ENCODE data around the gene MEF2B.
A peak's percentile ranks its signal among the peaks of the same experiment; 100 is the strongest.

The MEF2B gene

GRCh38 chr19:19170053-19170872, at the start of gene MEF2B:
Gene MEF2B (minus strand): TSS chr19:19170263. CDS start chr19:19150735, 19,528 bp downstream.
- peak in 1 of 2 experiments; percentile 82 for DNase-seq

DNA sequence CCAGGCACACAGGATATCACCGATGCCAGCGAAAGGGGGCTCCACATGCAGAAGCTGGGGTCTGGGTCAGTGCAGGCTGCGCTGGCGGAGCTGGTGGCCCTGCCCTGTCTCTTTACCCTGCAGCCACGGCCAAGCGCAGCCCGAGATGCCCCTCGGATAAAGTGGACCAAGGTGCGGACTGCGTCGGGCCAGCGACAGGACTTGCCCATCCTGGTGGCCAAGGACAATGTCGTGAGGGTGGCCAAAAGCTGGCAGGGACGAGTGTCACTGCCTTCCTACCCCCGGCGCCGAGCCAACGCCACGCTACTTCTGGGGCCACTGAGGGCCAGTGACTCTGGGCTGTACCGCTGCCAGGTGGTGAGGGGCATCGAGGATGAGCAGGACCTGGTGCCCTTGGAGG, 48.8 kb upstream of the MEF2B start:
- no peak for DNase-seq

DNA sequence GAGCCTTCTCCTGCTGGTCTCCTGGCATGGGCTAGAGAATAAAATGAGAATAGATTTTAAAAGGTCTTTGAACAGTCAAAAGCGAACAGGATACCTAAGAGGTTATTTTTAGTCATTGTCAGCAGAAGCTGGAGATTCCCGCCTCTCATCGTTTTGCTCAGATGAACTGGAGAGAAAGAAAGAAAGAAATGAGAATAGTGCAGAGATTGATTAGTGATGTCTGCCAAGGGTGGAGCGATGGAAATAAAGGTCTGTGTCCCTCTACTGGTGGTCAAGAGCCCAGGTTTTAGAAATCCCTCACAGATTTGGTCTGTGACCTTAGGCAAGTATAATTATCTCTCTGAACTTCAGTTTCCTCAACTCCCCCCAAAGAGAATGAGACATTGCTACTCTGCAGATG, 47.0 kb upstream of the MEF2B start:
- peak in 1 of 2 experiments; percentile 62 for DNase-seq

GRCh38 chr19:19215792-19216191, 45.7 kb upstream of the MEF2B start:
- DNase-seq: no peak

DNA sequence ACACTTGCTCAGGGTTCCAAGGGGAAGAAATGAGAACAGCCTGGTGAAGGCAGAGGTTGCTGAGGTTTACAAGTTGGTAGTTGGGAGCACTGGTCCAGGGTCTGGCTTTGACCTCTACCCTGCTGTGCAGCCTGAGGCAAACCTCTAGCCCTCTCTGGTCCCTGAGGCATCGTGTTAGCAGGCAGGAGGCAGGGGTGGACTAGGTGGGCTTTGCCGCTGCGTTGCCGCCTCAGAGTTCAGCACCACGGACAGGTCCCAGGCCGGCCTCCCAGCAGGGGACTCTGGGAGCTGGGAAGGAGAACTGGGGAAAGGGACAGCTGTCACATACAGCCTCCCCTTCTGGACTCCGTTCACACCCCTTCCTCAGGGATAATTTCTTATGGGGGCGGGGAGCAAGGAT, 44.8 kb upstream of the MEF2B start:
- no peak for DNase-seq

DNA sequence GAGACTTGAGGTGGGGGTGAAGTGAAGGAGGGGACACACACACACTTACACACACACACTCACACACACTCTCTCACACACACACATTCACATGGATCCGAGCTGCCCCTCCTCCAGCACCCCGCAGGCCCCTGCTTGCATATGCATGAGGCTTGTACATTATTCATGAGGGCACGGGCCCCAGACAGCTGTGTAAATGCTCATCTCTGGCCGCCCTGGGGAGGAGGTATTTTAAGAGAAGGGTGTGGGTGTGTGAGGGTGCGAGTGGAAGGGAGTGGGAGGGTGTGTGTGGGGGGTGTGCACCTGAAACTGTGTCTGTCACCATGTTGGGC, 44.1 kb upstream of the MEF2B start:
- DNase-seq: no peak

- no peak for DNase-seq
Measured at GRCh38 chr19:19213426-19214158, 43.5 kb upstream of the MEF2B start.

GRCh38 chr19:19212916-19213315, 42.9 kb upstream of the MEF2B start:
- DNase-seq: no peak

DNA sequence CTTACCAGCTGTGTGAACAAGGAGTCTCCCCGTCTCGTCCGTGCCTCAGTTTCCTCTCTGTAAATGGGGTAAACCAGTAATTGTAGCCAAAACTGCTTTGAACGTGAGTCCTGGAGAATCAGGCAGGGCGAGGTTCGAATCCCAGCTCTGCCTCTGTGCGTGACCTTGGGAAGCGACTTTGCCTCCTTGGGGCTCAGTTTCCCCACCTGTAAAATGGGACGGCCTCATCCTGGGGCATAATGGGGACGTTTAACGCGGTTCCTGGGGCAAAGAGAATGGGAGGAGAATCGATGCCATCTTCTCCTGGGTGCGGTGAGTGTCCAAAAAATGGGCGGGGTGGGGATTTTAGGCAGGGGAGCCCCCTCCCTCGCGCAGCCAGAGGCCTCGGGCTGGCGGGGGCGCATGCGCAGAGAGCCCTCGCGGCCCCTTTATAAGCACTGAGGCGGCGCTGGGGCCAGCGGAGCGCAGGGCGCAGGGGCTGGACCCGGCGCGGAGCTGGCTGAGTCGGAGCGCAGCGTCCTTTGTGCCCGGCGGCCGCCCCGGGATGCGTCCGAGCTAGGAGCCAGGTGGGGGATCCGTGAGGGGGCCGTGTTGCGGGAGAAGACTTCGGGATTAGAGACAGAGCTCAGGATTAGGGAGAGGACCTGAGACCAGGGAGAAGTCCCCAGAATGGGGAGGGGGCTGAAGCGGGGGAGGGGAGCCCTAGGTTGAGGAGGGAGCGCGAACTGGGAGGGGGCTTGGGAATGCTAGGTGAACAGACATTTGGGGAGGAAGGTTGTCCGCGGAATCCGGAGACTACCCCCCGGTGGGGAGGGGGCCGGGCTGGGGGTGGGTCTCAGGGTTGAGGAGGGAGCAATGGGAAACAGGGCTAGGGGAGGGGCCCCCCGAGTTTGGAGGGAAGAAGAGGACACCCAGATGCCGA, 41.7 kb upstream of the MEF2B start, which contains the start of gene NCAN:
NCAN (plus strand) TSS at position 460 of the 922 bp plus-strand sequence. CDS start 4,996 bp downstream, outside the sequence.
- no peak for DNase-seq

DNA sequence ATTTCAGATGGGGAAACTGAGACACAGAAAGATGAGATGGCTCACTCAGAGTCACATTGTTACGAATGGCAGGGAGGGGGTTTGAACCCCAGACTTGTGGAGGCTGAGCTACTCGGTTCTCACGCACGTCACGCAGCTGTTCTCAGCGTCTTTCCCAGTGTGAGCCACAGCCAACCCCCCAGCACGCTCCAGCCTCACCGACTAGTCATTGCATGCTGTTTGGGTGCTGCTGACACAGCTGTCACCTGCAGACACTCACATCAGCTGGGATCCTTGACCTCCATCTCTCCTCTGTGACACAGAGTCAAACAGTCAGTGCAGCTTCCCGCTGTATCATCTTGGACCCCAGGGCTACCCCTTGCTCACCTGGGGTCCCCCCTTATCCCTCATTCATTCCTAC, 39.3 kb upstream of the MEF2B start:
- no peak for DNase-seq

DNA sequence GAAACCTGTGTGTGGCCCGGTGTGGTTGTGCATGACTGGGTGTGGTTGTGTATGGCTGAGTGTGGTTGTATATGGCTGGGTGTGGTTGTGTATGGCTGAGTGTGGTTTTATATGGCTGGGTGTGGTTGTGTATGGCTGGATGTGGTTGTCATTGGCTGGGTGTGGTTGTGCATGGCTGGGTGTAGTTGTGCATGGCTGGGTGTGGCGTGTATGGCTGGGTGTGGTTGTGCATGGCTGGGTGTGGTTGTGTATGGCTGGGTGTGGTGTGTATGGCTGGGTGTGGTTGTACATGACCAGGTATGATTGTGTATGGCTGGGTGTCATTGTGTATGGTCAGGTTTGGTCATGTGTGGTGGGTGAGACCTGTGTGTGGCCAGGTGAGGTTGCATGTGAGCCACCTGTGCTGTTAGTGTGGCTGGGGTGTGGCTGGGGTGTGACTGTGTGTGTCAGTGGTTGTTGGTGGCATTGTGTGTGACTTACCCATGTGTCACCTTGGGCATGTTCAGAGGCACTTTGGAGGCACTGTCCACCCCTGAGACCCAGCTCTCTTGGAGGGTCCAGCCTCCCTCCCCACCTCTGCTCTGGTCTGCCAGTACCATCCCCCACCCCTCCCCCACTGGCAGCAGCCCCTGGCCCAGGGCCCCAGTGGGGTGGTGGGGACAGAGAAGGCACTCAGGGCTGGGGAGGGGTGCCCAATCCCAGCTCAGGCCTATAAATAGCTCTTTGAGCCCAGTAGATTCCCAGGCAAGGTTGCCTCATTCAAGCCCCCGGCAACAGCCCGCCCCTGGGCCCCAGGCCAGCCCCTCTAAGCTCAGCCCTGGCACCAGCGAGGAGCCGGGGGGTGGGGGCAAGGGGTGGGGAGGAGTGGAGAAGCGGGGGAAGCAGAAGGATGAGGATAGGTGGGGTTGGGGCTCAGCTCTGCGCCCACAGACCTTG, 37.8 kb upstream of the MEF2B start:
- DNase-seq: peak in 1 of 2 experiments; percentile 26

DNA sequence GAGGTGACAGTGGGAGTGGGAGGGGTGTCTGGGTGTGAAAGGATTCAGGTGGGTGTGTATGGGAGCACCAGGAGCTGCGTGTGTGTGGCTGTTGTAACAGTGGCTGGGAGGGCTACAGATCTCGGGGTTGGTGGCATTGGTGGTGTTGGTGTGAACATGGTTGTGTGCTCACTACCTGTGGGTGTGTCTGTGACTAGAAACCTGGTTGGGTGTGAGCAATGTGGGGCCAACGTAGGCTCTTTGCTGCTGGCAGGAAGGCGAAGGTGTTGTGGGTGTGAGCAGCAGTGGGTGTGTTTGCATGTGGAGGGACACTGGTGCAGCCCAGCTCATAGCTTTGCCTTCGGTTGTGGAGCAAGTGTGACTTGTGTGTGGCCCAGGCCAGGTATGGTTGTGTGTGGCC, 36.9 kb upstream of the MEF2B start:
- DNase-seq: no peak

DNA sequence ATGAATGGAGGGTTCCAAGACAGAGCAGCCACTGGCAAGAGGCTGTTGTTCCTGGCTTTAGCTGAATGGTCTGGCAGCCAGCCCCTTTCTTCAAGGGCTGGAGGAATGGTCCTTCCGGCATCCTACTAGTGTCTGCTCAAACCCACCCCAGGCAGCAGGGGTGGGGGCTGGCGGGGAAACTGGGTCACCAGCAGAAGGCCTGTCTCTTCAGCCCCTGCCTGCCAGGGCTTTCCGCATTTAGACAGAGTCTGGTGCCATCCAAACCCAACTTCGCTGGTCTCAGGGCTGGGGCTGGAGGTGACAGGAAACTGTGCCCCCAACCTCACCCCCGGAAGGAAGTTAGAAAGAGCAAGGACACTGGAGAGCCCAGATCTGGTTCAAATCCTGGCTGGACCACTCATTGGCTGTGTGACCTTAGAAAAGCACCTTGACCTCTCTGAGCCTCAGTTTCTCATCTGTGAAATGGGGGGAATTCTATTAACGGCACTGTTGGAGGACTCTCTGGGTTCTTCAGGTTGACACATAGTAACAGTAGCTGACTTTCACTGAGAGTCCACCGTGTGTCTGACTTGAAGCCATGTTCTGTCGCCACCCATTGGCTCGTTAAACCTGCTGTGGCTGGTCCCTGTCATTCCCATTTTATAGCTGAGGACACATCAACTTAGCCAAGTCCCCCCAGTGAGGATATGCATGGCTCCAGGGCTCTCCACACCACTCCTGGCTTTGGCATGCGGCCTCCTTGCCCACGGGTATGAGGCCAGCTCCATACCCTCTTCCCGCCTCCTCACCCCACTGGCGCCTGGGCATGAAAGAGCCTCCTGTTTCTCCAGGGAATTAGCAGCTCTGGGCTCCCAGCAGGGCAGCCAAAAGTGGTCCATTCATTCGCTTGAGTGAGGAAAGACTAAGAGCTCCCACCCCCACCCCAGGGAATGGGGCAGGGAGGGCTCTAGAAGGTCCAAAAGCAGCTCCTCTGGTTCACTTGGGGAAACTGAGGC, 35.6 kb upstream of the MEF2B start:
- no peak for DNase-seq

- DNase-seq: no peak
Measured at GRCh38 chr19:19204181-19204580, 34.1 kb upstream of the MEF2B start.

DNA sequence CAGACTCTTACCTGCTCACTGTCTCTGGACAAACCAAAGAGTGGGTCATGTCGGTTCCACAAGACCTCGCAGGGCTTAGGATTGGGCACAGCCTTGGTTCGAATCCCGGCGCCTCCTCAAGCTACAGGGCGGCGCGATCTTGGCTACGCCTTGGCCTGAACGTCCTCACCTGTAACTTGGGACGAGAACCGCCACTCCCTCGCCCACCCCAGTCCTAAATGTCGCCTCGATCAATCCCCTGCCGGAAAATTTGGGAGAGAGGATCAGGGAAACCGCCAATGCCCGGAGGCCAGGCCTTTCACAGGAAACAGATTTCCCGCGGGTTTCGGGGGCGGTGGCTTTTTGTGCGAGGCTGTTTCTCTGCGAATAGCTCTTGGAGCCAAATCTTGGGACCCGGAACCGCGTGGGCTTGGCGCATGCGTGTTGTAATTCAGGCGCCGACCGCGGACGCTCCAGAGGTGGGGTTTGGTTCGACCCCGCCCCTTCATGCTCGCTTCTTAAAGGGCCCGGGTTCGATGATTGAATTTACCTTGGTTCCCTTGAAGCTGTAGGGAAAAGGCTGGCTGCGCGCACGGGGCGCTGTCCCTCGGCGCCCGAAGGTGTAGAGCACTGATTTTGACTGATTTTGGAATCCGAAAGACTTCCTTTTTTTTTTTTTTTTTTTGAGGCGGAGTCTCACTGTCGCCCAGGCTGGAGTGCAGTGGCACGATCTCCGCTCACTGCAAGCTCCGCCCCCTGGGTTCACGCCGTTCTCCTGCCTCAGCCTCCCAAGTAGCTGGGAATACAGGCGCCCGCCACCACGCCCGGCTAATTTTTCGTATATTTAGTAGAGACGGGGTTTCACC, 33.2 kb upstream of the MEF2B start, which contains the start of gene NR2C2AP:
NR2C2AP (minus strand) TSS at position 403 of the 845 bp plus-strand sequence; CDS start at position 49, 354 bp downstream.
- peak; percentile 94 to 97 for DNase-seq

DNA sequence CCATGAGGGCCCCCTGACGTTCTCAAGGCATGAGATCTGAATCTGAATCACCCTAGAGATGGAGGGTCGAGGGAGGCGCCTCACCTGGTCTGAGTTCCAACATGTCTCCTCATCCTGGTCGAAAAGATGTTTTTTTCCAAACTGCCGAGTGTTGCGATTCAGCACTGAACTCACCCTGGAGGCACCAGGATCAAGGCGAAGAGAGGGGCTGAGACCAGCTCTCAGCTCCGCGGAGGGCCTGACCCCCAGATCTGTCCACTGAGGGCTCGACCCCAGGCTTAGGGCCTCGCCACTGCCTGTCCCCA, 32.6 kb upstream of the MEF2B start:
- no peak for DNase-seq

- DNase-seq: no peak
Measured at GRCh38 chr19:19201697-19202630, 31.9 kb upstream of the MEF2B start.

DNA sequence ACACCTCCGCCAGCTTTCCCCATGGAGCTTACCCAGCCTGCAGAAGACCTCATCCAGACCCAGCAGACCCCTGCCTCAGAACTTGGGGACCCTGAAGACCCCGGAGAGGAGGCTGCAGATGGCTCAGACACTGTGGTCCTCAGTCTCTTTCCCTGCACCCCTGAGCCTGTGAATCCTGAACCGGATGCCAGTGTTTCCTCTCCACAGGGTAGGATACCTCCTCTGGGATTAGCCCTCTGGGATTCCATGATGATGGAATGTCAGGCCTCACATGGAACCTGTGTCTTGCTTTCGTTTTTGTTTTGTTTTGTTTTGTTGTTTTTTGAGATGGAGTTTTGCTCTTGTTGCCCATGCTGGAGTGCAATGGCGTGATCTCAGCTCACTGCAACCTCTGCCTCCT, 23.9 kb upstream of the MEF2B start:
- DNase-seq: no peak
